Neural crest cell (in vitro differentiated cells): Measurements from ENCODE around the gene ATR. TPM values are rescaled to one million over a fixed set of nuclear protein-coding genes. Genes with fewer than 3 reads are reported as not detected.
"Not testable (repeated sequence)": the region's sequence is repeated elsewhere in the genome, so short reads cannot be mapped to it uniquely, and the experiment has no call there.

Source experiments
- DNase-seq: peaks from one replicate; pipeline ENCODE4 v3.0.0; 2021; ENCODE audit warnings: low read depth, mixed read lengths, low spot score
- H3K27ac Mint-ChIP-seq: one replicate; pipeline ENCODE4 v1.8.0; 2021; ENCODE audit warnings: mild to moderate bottlenecking, mixed read lengths; ENCODE audit not compliant: unreplicated experiment
- H3K27me3 Mint-ChIP-seq: 2 replicates; pipeline ENCODE4 v1.8.0; 2021; ENCODE audit warnings: low read depth, mild to moderate bottlenecking, mixed read lengths
- H3K36me3 Mint-ChIP-seq: 2 replicates; pipeline ENCODE4 v1.8.0; 2021; ENCODE audit warnings: low read depth, mild to moderate bottlenecking, mixed read lengths
- H3K4me1 Mint-ChIP-seq: 2 replicates; pipeline ENCODE4 v1.8.0; 2021; ENCODE audit warnings: mixed read lengths
- H3K4me3 Mint-ChIP-seq: one replicate; pipeline ENCODE4 v1.8.0; 2021; ENCODE audit warnings: mild to moderate bottlenecking, mixed read lengths
- H3K9me3 Mint-ChIP-seq: 2 replicates; pipeline ENCODE4 v1.8.0; 2021; ENCODE audit warnings: mixed read lengths
- CTCF ChIP-seq: fragments of 200-600 bp; sonication (generic); conservative IDR thresholded peaks from 2 replicates; pipeline ENCODE4 v1.5.0; 2021; ENCODE audit warnings: antibody characterized with exemption, mild to moderate bottlenecking
- total RNA-seq: library from RNA; stranded (reverse); gene quantifications from 2 replicates; pipeline ENCODE4 v1.2.1, GENCODE V29; 2021

The ATR gene
- total RNA-seq, 1 donor from 2014 or later, result 23.3 TPM

- Mint-ChIP-seq H3K27me3 (no peaks in the 10 kb centered on the region), H3K9me3 (no peaks in the 10 kb centered on the region), H3K27ac (no peak overlapping the region), H3K4me3 (no peak overlapping the region), H3K4me1 (no peaks in the 10 kb centered on the region), H3K36me3 (no peaks in the 10 kb centered on the region)
- no peak for TF ChIP-seq CTCF
- no peak for DNase-seq
These were observed 32.7 kb upstream of the ATR start for GRCh38 chr3:142611206-142611605.

- H3K27ac Mint-ChIP-seq, result no peak overlapping the region
- no peak for DNase-seq
- no peaks in the 10 kb centered on the region for H3K4me1 Mint-ChIP-seq
- H3K36me3 Mint-ChIP-seq, result no peaks in the 10 kb centered on the region
- H3K9me3 Mint-ChIP-seq, result no peaks in the 10 kb centered on the region
- H3K27me3 Mint-ChIP-seq, result no peaks in the 10 kb centered on the region
- no peak for TF ChIP-seq CTCF
- no peak overlapping the region for H3K4me3 Mint-ChIP-seq
These were observed 30.6 kb upstream of the ATR start for GRCh38 chr3:142609136-142609535.

- no peaks in the 10 kb centered on the region for H3K36me3 Mint-ChIP-seq
- TF ChIP-seq CTCF, result no peak
- no peak overlapping the region for H3K27ac Mint-ChIP-seq
- H3K27me3 Mint-ChIP-seq, result no peaks in the 10 kb centered on the region
- no peaks in the 10 kb centered on the region for H3K9me3 Mint-ChIP-seq
- H3K4me3 Mint-ChIP-seq, result no peak overlapping the region
- DNase-seq, result no peak
- H3K4me1 Mint-ChIP-seq, result no peaks in the 10 kb centered on the region
These were observed 30.1 kb upstream of the ATR start for GRCh38 chr3:142608631-142609030.

- H3K27me3 Mint-ChIP-seq, result no peaks in the 10 kb centered on the region
- H3K4me1 Mint-ChIP-seq, result no peaks in the 10 kb centered on the region
- H3K9me3 Mint-ChIP-seq, result peaks cover 7% of the 10 kb centered on the region
- no peak for TF ChIP-seq CTCF
- DNase-seq, result no peak
- H3K36me3 Mint-ChIP-seq, result peaks cover 7% of the 10 kb centered on the region
- no peak overlapping the region for H3K27ac Mint-ChIP-seq
- H3K4me3 Mint-ChIP-seq, result no peak overlapping the region
These were observed 26.4 kb upstream of the ATR start for GRCh38 chr3:142604940-142605339.

GRCh38 chr3:142603386-142603705 lies 24.8 kb upstream of the ATR start:
- not testable (repeated sequence) for H3K9me3 Mint-ChIP-seq, H3K27me3 Mint-ChIP-seq, H3K36me3 Mint-ChIP-seq, H3K27ac Mint-ChIP-seq, H3K4me3 Mint-ChIP-seq, H3K4me1 Mint-ChIP-seq, DNase-seq

- TF ChIP-seq CTCF, result no peak
These were observed 24.3 kb upstream of the ATR start for GRCh38 chr3:142602619-142603385.

More at GRCh38 chr3:142602619-142603385, 24.3 kb upstream of the ATR start:
- peaks cover 7% of the 10 kb centered on the region for H3K36me3 Mint-ChIP-seq
- H3K9me3 Mint-ChIP-seq, result peaks cover 7% of the 10 kb centered on the region
- H3K4me3 Mint-ChIP-seq, result no peak overlapping the region
- H3K27ac Mint-ChIP-seq, result peak overlapping the region; percentile 68
- no peak for DNase-seq
- H3K27me3 Mint-ChIP-seq, result peaks cover 2% of the 10 kb centered on the region
- H3K4me1 Mint-ChIP-seq, result no peaks in the 10 kb centered on the region
